Colonic mucosa (tissue), 4 donors: ENCODE data around the gene PPP1CB. TPM values are rescaled to one million over a fixed set of nuclear protein-coding genes. Genes with fewer than 3 reads are reported as not detected.
A peak's percentile ranks its signal among the peaks of the same experiment; 100 is the strongest.

ENCODE experiments used
- DNase-seq: peaks from one replicate; pipeline ENCODE4 v3.0.0-alpha.2; 2020
- H3K27ac ChIP-seq: fragments of 200-600 bp; one replicate; pipeline ENCODE4 v1.8.0; 2021
- H3K27me3 ChIP-seq: fragments of 200-600 bp; one replicate; pipeline ENCODE4 v1.8.0; 2021
- H3K36me3 ChIP-seq: fragments of 200-600 bp; one replicate; pipeline ENCODE4 v1.8.0; 2021
- H3K4me1 ChIP-seq: fragments of 200-600 bp; one replicate; pipeline ENCODE4 v1.8.0; 2021; ENCODE audit warnings: mild to moderate bottlenecking
- H3K4me3 ChIP-seq: fragments of 200-600 bp; one replicate; pipeline ENCODE4 v1.8.0; 2021
- H3K9ac ChIP-seq, 2 donors: one replicate each; pipeline ENCODE4 v1.7.0; 2013; ENCODE audit warnings: control low read depth in 2 of 2, low read depth in 2 of 2, low read length in 2 of 2
- H3K9me3 ChIP-seq: fragments of 200-600 bp; one replicate; pipeline ENCODE4 v1.8.0; 2021
- CTCF ChIP-seq: fragments of 200-600 bp; IDR thresholded peaks from one replicate; pipeline ENCODE4 v1.8.0; 2022; ENCODE audit warnings: antibody characterized with exemption, mild to moderate bottlenecking
- intact Hi-C: fragments of 100-400 bp; cut with DNase I; formaldehyde crosslinking; loops from one replicate; pipeline ENCODE4 v1.14.1; 2022
- total RNA-seq, 2 donors: library from RNA; stranded (reverse); fragmentation: NEBNext Ultra II Directional in 1 of 2; extraction: Animal tissue kit (Norgen Biotek cat#: 25700) in 1 of 2; gene quantifications; one replicate each; pipeline ENCODE4 v1.2.1, GENCODE V29; 2021
- donor health status: healthy.
- donor health status: DM: no; HTN: no; CAD: no.
- donor health status: DM: no; HTN: no; CAD: no.

PPP1CB gene
- total RNA-seq, 2 donors from 2014 or later, result 273 to 478 TPM

DNA sequence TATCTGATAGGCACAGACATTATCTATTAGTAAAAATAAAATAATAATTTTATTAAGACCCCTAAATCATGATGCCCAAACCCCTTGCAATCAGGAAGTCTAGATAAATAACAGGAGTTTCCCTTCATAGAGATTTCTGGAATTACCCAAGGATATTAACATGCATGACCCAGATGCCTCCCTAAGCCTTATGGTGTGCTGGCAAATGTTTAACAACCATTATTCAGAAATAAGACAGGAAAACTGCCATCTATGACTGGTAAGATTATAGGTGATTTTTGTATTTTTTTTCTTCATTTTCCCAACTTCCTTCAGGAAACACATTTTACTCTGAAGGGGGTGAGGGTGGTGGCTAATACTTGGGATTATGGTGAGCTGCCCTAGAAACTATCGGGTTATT is 2.7 kb upstream of the PPP1CB start:
- TF ChIP-seq CTCF, result no peak
- no peaks in the 10 kb centered on the region for H3K27me3 ChIP-seq
- intact Hi-C loops, result loop anchor here (5.0 kb wide), 1 partner anchor 82 kb away; no protein-coding TSS in a partner anchor
- H3K9ac ChIP-seq, result no peak overlapping the region
- no peak for DNase-seq
- peaks cover 6% of the 10 kb centered on the region for H3K4me1 ChIP-seq
- no peak overlapping the region for H3K27ac ChIP-seq
- H3K9me3 ChIP-seq, result no peaks in the 10 kb centered on the region
- no peak overlapping the region for H3K4me3 ChIP-seq
- H3K36me3 ChIP-seq, result no peaks in the 10 kb centered on the region

GRCh38 chr2:28749526-28749925 is 2.1 kb upstream of the PPP1CB start:
- intact Hi-C loops, result loop anchor here (5.0 kb wide), 1 partner anchor 82 kb away; no protein-coding TSS in a partner anchor
- Histone ChIP-seq H3K4me3 (no peak overlapping the region), H3K27me3 (no peaks in the 10 kb centered on the region), H3K27ac (no peak overlapping the region), H3K4me1 (peaks cover 6% of the 10 kb centered on the region), H3K9me3 (no peaks in the 10 kb centered on the region), H3K36me3 (no peaks in the 10 kb centered on the region), H3K9ac (peak overlapping the region in 1 of 2 donors; percentile 97)
- no peak for DNase-seq
- no peak for TF ChIP-seq CTCF

DNA sequence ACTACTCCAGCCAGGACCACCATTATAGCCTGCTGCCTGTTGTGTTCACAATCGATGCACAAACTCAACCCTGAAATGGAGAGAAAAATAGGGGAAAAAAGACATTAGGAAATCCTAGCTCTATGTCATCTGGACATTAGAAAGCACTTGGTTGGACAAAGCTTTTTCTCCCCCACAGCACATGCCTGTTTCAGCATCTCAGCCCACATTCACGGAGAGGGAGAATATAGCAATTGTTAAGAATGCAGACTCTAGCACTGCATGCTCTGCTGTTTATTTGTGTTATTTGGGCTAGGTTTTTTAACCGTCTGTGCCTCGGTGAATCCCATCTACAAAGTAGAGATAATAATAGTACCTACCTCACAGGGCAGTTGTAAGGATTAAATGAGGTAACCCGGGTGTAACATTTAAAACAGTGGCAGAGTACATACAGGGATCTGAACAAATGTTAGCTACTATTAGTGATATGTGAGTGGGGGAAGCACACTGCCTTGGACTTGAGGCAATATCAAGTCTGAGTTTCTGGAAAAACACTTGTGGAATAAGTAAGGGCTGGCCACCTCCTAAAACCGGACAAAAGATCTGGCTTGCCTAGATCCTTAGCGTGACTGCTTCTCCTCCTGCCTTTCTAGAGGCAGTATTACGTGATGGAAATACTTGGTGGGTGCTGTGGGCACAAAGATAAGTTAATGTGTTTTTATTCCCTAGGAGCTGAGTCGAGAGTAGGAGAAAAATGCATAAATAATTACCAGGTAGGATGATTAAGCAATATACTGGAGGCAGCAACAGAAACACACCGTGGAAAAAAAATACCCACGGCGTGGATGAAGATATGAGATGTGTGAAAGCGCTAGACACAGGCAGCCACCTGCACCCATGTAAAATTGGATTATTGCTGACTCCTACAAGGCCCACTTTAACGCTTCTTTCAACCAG is 1.0 kb upstream of the PPP1CB start:
- intact Hi-C loops, result loop anchor here (5.0 to 10.0 kb wide), 3 partner anchors 128 to 186 kb away; no protein-coding TSS in a partner anchor
- H3K4me3 ChIP-seq, result peak overlapping the region; percentile 73
- peaks cover 6% of the 10 kb centered on the region for H3K4me1 ChIP-seq
- peak; percentile 38 for DNase-seq
- no peaks in the 10 kb centered on the region for H3K9me3 ChIP-seq
- H3K36me3 ChIP-seq, result no peaks in the 10 kb centered on the region
- no peaks in the 10 kb centered on the region for H3K27me3 ChIP-seq
- H3K27ac ChIP-seq, result peak overlapping the region; percentile 95
- H3K9ac ChIP-seq, result peak overlapping the region; percentile 97 to 100
- TF ChIP-seq CTCF, result no peak

DNA sequence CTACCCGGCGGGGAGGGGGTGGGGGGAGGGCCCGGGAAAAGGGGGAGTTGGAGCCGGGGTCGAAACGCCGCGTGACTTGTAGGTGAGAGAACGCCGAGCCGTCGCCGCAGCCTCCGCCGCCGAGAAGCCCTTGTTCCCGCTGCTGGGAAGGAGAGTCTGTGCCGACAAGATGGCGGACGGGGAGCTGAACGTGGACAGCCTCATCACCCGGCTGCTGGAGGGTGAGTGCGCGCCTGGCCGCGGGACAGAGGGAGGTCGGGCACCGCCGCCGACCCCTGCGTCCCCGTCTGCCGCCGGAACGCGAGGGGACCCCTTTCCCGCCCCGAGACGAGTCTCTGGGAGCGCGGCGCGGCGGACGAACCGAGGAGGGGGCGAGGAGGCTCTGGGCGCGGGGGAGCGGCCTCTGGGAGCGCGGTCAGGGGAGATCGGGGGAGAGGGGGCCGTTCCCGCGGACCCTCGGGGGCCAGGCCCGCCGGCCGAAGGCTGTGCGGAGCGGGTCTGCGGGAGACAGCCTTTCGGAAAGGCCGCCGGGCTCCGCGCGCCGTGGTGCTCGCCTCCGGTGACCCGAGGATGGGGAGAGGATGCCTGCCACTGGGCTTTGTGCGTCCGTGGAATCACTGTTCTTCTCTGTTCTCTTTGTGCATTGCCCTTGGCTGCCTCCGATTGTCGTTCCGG is 463 bp downstream of the PPP1CB start:
- H3K9me3 ChIP-seq, result no peaks in the 10 kb centered on the region
- DNase-seq, result peak; percentile 49
- H3K27ac ChIP-seq, result peak overlapping the region; percentile 95
- peak overlapping the region; percentile 97 to 100 for H3K9ac ChIP-seq
- intact Hi-C loops, result loop anchor here (5.0 to 10.0 kb wide), 3 partner anchors 130 to 187 kb away; no protein-coding TSS in a partner anchor
- peaks cover 6% of the 10 kb centered on the region for H3K4me1 ChIP-seq
- no peaks in the 10 kb centered on the region for H3K27me3 ChIP-seq
- TF ChIP-seq CTCF, result no peak
- H3K4me3 ChIP-seq, result peak overlapping the region; percentile 73
- H3K36me3 ChIP-seq, result no peaks in the 10 kb centered on the region

DNA sequence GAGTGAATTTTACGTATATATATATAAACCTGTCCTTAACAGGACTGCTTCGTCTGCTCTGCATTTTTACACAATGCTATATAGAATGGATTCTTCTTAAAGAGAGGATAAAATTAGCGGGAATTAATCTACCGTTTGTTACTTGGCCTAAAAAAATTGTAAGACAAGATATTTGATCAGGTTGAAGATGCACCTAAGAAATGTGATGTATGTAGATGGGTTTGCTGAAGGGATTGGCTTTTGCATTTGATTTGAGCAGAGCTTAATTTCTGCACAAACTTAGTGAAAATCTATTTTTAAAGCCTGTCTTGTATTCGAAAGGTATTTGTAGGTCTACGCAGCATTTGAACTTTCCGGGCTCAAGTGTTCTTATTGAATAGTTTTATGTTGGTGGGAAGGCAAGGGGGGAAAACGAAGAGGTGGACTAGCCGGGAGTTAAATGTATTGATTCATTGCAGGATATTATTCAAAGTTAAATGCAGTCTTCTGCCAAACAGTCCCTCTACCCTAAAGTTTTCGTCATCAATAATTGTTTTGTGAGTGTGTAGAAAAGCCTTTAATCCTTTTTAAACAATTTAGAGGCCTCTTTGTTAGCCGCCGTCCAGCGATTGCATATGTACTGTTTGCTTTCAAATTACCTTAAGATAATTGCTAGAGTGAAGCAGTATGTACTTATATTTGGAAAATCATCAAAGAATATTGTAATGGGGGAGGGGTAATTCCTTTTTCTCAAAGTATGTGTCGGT is 1.2 kb downstream of the PPP1CB start:
- intact Hi-C loops, result loop anchor here (5.0 to 10.0 kb wide), 3 partner anchors 131 to 188 kb away; no protein-coding TSS in a partner anchor
- H3K4me1 ChIP-seq, result peaks cover 6% of the 10 kb centered on the region
- peak overlapping the region; percentile 95 for H3K27ac ChIP-seq
- no peaks in the 10 kb centered on the region for H3K9me3 ChIP-seq
- no peak for DNase-seq
- no peak for TF ChIP-seq CTCF
- H3K9ac ChIP-seq, result peak overlapping the region; percentile 97 to 100
- H3K27me3 ChIP-seq, result no peaks in the 10 kb centered on the region
- H3K4me3 ChIP-seq, result peak overlapping the region; percentile 73
- H3K36me3 ChIP-seq, result no peaks in the 10 kb centered on the region
